GM21528 (cell line): Measurements from ENCODE around the gene STAT5B.
"Not testable (repeated sequence)": the region's sequence is repeated elsewhere in the genome, so short reads cannot be mapped to it uniquely, and the experiment has no call there.

Experiments used
- ATAC-seq: cut with Tn5 transposase; IDR thresholded peaks from one replicate; pipeline ENCODE4 v1.9.1; 2021; ENCODE audit warnings: mild to moderate bottlenecking, moderate library complexity; ENCODE audit not compliant: unreplicated experiment, low FRiP score

STAT5B gene

DNA sequence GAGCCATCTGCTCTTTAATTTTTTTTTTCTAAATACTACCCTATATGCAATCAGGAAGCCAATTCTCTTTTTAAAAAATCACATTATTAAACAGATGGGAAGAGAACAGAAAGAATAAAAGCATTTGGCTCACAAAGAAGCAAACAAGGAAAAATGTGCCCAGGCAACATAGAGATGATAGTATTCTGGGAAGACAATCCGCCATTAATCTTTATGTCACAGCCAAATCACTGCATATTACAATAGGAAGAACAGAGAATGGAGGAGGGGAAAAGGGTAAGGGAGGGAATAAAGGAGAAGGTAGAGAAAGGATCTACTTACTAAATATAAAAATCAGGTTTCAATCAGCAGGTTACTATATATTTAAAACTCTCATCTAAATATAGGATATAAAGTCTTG lies 34.3 kb downstream of the STAT5B start:
- no peak for ATAC-seq

- not testable (repeated sequence) for ATAC-seq
Observed at GRCh38 chr17:42240863-42241262, 35.3 kb downstream of the STAT5B start.

- no peak for ATAC-seq
Observed at GRCh38 chr17:42240201-42240600, 36.0 kb downstream of the STAT5B start.

GRCh38 chr17:42239576-42239975 lies 36.6 kb downstream of the STAT5B start:
- not testable (repeated sequence) for ATAC-seq

DNA sequence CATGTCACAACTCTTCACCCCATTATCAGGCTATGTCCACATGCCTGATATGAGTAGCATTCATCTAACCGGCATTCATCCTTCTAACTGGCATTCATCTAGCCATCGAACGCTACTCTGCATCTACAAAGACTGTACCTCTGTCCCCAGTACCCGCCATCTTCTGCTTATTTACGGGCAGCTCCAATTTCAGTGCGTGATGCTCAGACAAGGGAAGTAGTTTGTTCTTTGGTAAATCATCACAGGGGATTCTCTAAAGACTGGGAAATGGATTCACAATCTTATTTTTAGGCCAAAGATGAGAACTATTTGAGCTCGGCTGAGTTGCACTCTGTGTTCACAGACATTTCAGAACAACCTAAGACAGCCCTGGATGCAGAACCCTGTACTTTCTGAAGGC lies 39.4 kb downstream of the STAT5B start:
- ATAC-seq = no peak

DNA sequence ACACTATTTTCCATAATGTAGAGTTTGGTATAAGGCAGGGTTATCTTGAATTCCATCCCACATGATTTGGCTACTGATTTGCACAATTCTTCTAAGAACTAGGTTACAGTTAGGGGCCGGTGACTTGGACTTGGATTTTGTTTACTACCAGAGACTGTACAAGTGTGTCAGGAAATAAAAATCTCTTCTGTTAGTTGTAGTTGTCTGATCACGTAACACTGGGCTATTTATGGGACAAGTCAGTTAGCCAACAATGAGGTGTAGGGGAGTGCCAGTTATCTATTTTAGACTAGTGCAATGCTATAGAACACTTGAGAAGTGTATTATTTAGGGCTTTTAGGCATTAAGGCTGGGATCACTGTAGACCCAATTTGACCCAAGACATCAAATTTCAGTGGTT lies 42.2 kb downstream of the STAT5B start:
- no peak for ATAC-seq

GRCh38 chr17:42233156-42233555 lies 43.0 kb downstream of the STAT5B start:
- no peak for ATAC-seq

DNA sequence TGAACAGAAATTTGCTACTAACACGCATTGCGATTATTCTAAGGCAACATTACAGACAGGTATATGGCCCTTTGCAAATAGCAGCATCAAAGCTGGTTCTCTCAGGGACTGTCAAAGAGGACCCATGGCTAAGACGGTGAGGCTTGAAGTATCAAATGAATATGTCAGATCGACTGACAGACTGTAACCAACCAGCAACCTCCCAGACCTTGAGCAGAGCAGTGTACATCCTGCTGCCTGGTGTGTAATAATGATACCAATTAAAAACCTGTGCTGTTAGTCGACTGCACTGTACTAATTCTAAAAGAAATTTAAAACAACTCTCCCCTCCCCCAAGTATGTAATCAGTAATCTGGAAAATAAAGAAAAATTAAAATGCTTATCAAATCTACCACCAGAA lies 46.0 kb downstream of the STAT5B start:
- ATAC-seq = no peak

- ATAC-seq = no peak
Observed at GRCh38 chr17:42227849-42228700, 48.1 kb downstream of the STAT5B start.

- ATAC-seq = no peak
Observed at GRCh38 chr17:42225646-42226045, 50.5 kb downstream of the STAT5B start.

DNA sequence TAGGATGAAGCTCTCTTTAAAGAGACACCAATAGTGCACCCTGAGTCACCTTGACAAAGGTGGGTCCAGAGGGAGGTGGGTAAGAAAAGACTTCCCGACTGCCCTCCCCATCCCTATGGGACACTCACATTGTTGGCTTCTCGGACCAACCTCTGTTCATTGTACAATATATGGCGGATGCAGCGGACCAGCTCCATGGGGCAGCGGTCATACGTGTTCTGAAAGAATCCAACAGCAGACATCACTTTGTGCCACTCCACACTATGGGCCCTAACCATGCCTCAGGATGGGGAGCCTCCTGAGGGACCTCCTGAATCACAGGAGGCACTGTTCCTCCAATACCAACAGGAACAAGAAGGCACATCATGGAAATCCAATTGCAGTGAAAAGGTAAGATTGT lies 51.5 kb downstream of the STAT5B start:
- no peak for ATAC-seq

DNA sequence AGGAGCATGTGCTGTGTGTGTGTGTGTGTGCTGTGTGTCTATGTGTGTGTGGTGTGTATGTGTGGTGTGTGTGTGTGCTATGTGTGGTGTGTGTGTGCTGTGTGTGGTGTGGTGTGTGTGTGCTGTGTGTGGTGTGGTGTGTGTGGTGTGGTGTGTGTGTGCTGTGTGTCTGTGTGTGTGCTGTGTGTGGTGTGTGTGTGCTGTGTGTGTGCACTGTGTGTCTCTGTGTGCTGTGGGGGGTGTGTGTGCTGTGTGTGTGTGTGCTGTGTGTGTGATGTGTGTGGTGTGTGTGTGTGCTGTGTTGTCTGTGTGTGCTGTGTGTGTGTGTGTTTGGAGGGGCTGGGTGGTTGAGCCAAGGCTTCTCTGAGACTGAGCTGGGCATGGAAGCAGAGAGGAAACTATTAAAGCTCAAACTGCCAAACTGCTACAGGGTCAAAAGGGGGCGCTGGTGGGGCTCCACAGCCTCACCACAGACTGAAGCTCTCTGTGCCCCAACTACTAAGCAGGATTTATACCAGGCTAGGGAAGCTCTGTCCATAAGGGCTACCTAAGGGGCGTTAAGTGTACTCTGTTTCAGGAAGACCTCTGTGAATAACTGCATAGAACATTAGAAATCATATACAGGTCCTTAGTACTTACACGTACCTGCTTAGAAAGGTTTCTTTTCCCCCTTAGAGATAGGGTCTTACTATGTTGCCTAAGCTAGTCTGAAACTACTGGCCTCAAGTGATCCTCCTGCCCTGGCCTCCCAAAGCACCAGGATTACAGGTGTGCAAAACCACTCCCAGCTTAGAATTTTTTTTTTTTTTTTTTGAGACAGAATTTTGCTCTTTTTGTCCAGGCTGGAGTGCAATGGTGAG lies 54.1 kb downstream of the STAT5B start:
- ATAC-seq = no peak

DNA sequence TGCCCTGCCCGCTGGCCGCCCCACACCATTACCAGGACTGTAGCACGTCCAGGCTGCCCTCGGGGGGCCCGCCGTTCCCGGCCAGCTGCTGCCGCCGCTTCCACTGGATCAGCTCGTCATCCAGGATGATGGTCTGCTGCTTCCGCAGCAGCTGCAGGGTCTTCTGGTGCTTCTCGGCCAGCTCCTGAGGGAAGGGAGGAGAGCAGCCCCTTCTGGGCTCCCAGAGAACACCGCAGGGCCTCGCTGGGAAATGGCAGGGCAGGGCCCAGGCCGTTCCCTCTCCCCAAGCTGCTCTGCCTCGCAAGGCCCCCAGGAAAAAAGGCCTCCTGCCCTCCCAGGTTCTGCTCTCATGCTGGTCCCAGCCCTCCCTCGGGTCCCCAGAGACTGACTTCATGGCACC lies 56.9 kb downstream of the STAT5B start:
- ATAC-seq = not testable (repeated sequence)

DNA sequence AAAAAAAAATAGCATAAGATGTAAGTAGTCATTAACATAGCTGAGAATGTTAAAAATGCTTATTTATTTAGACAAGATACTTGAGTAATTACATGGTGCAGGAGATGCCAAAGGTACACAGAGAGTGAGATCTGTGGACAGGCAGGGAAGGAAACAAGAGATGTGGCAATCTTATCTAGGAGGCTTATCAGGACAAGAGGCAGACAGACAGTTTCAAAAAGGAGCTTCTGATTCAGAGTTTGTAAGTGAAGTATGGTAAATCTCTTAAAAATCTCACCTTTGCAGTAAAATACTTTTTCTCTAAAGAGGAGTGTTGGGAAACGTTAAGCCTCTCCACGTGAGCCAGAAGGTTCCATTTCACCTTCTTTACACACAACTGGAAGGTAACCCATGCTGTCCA lies 62.0 kb downstream of the STAT5B start:
- ATAC-seq = no peak

DNA sequence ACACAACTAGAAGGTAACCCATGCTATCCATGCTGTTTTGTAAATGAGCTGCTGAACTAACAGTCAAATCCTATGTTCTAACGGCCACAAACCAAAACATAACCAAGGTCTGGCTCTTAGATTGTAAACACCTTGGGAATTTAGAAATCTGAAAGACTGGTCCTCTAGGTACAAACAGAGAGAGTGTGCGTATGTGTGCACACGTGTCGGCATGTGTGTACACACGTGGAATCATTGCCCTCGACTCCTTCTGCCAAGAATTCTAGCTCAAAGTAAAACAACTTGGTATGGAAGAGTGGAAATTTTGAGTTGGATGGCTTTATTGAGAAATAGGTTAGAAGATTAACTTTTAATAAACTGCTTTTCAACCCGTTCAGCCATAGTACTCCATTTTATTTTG lies 63.8 kb downstream of the STAT5B start:
- no peak for ATAC-seq

GRCh38 chr17:42211921-42212341 lies 64.3 kb downstream of the STAT5B start:
- not testable (repeated sequence) for ATAC-seq

GRCh38 chr17:42210046-42210445 lies 66.1 kb downstream of the STAT5B start:
- no peak for ATAC-seq

DNA sequence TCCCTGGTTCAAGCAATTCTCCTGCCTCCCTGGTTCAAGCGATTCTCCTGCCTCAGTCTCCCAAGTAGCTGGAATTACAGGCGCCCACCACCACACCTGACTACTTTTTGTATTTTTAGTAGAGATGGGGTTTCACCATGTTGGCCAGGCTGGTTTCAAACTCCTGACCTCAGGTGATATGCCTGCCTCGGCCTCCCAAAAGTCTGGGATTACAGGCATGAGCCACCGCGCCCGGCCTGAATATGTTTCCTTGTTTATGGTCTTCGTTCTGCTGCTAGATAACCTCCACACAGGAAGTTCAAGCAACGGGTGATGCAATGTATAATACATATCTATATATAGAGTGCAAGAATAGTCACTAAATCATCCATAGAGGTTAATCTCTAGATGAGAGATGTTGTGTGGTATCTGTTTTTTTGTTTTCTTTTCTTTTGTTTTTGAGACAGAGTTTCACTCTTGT lies 70.0 kb downstream of the STAT5B start:
- not testable (repeated sequence) for ATAC-seq

DNA sequence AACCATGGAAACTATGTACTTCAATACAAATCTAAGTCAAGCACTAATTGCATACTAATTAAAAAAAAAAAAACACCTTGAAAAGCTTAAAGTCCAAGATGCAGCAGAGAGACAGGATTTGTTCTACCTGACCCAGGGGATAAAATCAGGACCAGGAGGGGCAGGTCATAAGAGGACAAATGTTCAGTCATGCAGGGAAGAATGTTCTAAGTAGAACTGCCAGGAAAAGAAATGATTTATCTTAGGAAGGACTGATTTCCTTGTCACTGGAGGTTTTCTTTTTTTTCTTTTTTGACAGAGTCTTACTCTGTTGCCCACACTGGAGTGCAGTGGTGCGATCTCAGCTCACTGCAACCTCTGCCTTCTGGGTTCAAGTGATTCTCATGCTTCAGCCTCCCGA lies 72.8 kb downstream of the STAT5B start:
- no peak for ATAC-seq

DNA sequence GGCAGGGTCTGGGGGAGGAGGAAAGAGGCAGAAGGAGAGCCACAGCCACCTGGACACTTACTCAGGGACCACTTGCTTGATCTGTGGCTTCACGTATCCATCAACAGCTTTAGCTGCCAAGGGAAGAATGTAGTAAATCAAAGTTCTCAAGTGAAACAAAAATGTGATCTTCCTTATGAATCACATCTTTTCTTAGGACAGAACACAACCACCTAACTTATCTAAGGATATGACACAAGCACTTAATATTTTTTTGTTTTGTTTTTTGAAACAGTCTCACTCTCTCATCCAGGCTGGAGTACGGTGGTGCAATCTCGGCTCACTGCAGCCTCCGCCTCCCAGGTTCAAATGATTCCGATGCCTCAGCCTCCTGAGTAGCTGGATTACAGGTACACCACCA lies 73.5 kb downstream of the STAT5B start:
- no peak for ATAC-seq

DNA sequence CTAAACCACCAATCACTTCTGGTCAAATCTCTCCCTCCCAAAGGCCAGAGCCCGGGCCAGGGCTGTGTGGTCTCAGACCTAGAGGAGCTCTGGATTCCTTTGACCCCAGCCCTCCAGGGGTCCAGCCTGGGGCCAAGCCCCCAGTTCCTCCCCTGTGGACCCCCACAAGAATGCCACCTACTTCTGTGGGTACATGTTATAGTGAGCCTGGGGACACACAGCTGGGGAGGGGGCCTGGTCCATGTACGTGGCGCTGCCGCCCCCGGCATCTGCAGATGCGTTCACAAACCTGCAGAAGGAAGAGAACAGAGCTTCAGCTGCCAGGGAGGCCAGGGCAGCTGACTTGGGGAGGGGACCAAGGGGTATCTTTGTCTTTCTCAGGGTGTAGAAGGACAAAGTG lies 74.0 kb downstream of the STAT5B start:
- no peak for ATAC-seq

GRCh38 chr17:42201458-42201772 lies 74.8 kb downstream of the STAT5B start:
- no peak for ATAC-seq
